GM10266 (cell line): ENCODE results near the gene PACS2.

Source experiments
- DNase-seq: peaks from one replicate; pipeline ENCODE4 v3.0.0; 2012; ENCODE audit errors: extremely low spot score
- CTCF ChIP-seq: IDR thresholded peaks from 2 replicates; pipeline ENCODE4 v1.5.1; 2012; ENCODE audit warnings: mild to moderate bottlenecking, low read depth; ENCODE audit not compliant: control insufficient read depth, insufficient read depth; ENCODE audit errors: missing control alignments

PACS2 gene

GRCh38 chr14:105316577-105316941, 2.0 kb downstream of the PACS2 start:
- no peak for TF ChIP-seq CTCF
- no peak for DNase-seq

- TF ChIP-seq CTCF = no peak
- DNase-seq = no peak
Measured at GRCh38 chr14:105316968-105317510, 2.5 kb downstream of the PACS2 start.

- no peak for TF ChIP-seq CTCF
- no peak for DNase-seq
Measured at GRCh38 chr14:105317546-105317945, 3.0 kb downstream of the PACS2 start.

GRCh38 chr14:105322791-105323556, 8.4 kb downstream of the PACS2 start:
- no peak for TF ChIP-seq CTCF
- no peak for DNase-seq

- DNase-seq = no peak
Measured at GRCh38 chr14:105323663-105324062, 9.1 kb downstream of the PACS2 start.

GRCh38 chr14:105324080-105324778, 9.7 kb downstream of the PACS2 start:
- TF ChIP-seq CTCF = no peak

More at GRCh38 chr14:105323663-105324062, 9.1 kb downstream of the PACS2 start:
- no peak for TF ChIP-seq CTCF

GRCh38 chr14:105324871-105325270, 10.3 kb downstream of the PACS2 start:
- DNase-seq = no peak

More at GRCh38 chr14:105324080-105324778, 9.7 kb downstream of the PACS2 start:
- DNase-seq = no peak

More at GRCh38 chr14:105324871-105325270, 10.3 kb downstream of the PACS2 start:
- no peak for TF ChIP-seq CTCF
